HepG2 (cell line): ENCODE results near the gene DCUN1D2. TPM values are rescaled to one million over a fixed set of nuclear protein-coding genes. Genes with fewer than 3 reads are reported as not detected.

Experiments
- ATAC-seq: fragments of 200-7000 bp; cut with Tn5 transposase; 3 replicates; pipeline ENCODE4 v1.9.1; 2020; ENCODE audit warnings: mild to moderate bottlenecking, moderate library complexity
- BruUV-seq: library from RNA; stranded (reverse); fragments of 400-500 nt; replicated peaks from 2 replicates; lab custom pipeline; 2021; lab: Mats Ljungman, UMichigan
- CTCF ChIA-PET: fragments of 300-600 bp; formaldehyde crosslinking; extraction: SDS; loops from one replicate; lab custom pipeline; 2021; ENCODE audit warnings: low total read pairs, inconsistent platforms, low intra/inter-chr PET ratio; lab: Yijun Ruan, JAX
- POLR2A ChIA-PET: fragments of 350-600 bp; sonication (Branson Sonifier 250); formaldehyde crosslinking; loops from one replicate; lab custom pipeline; 2020; ENCODE audit warnings: antibody characterized with exemption, inconsistent platforms; lab: Yijun Ruan, JAX
- DNase-seq: peaks from one replicate; pipeline ENCODE4 v3.0.0-alpha.2; 2015; ENCODE audit warnings: low spot score
- FAIRE-seq: peaks from 3 replicates; lab custom pipeline; 2011; peaks lifted over from hg19 to GRCh38; lab: Jason Lieb, UNC
- H2AFZ ChIP-seq: one replicate; pipeline ENCODE4 v1.6.1; 2011; ENCODE audit warnings: low read length, inconsistent platforms
- H3K27ac ChIP-seq: fragments of 300-600 bp; 3 replicates; pipeline ENCODE4 v1.8.0; 2011; ENCODE audit warnings: mixed run types, mild to moderate bottlenecking, mixed read lengths, low read length, inconsistent platforms; ENCODE audit not compliant: insufficient read depth; ENCODE audit errors: extremely low read length
- H3K27me3 ChIP-seq, 2 experiments: fragments of 200-600 bp in 1 of 2; 2 replicates in 1 of 2; 3 replicates in 1 of 2; pipeline versions ENCODE4 v1.6.0 to v1.8.0; 2011; ENCODE audit warnings: low read length in 2 of 2, mild to moderate bottlenecking in 2 of 2, moderate library complexity in 2 of 2, inconsistent platforms in 1 of 2; ENCODE audit not compliant: insufficient read depth in 2 of 2, control insufficient read depth in 1 of 2
- H3K36me3 ChIP-seq, 2 experiments: fragments of 200-600 bp in 1 of 2; replicated peaks in 1 of 2; 2 replicates in 1 of 2; 3 replicates in 1 of 2; pipeline versions ENCODE4 v1.5.1 to v1.8.0; 2011; ENCODE audit warnings: low read length in 2 of 2, inconsistent platforms in 1 of 2; ENCODE audit not compliant: insufficient read depth in 2 of 2, control insufficient read depth in 1 of 2
- H3K4me1 ChIP-seq: 2 replicates; pipeline ENCODE4 v1.5.1; 2012; ENCODE audit warnings: low read length, inconsistent platforms; ENCODE audit not compliant: insufficient read depth
- H3K4me2 ChIP-seq: 2 replicates; pipeline ENCODE4 v1.6.0; 2011; ENCODE audit warnings: low read depth, low read length, inconsistent platforms
- H3K4me3 ChIP-seq, 3 experiments: fragments of 200-600 bp in 1 of 3; sonication (generic), shearing (Covaris generic) in 1 of 3; replicated peaks in 1 of 3; 2 replicates each; pipeline ENCODE4 v1.5.1; 2011 to 2016; ENCODE audit warnings: low read length in 3 of 3, inconsistent platforms in 2 of 3, low read depth in 2 of 3, mild to moderate bottlenecking in 2 of 3, control low read depth in 1 of 3, mixed read lengths in 1 of 3; ENCODE audit not compliant: insufficient read depth in 1 of 3
- H3K79me2 ChIP-seq: one replicate; pipeline ENCODE4 v1.6.1; 2011; ENCODE audit warnings: low read length, inconsistent platforms; ENCODE audit not compliant: insufficient read depth
- H3K9ac ChIP-seq: 2 replicates; pipeline ENCODE4 v1.6.0; 2011; ENCODE audit warnings: mild to moderate bottlenecking, low read depth, low read length, inconsistent platforms; ENCODE audit not compliant: insufficient read depth
- H3K9me3 ChIP-seq: 2 replicates; pipeline ENCODE4 v1.5.1; 2012; ENCODE audit warnings: mild to moderate bottlenecking, low read length
- H4K20me1 ChIP-seq: 2 replicates; pipeline ENCODE4 v1.6.0; 2011; ENCODE audit warnings: inconsistent platforms, mild to moderate bottlenecking, low read length, moderate library complexity; ENCODE audit not compliant: insufficient read depth
- CREM ChIP-seq, 2 experiments: sonication (generic) in 1 of 2; formaldehyde crosslinking in 1 of 2; IDR thresholded peaks; 2 replicates each; pipeline versions ENCODE4 v1.4.0 to v1.6.1; 2016 to 2020; ENCODE audit warnings: antibody characterized with exemption in 1 of 2, mild to moderate bottlenecking in 1 of 2, missing genetic modification reagents in 1 of 2
- ERF ChIP-seq: IDR thresholded peaks from 2 replicates; pipeline ENCODE4 v1.6.1; 2018; ENCODE audit warnings: missing biosample characterization, missing genetic modification reagents
- HNF4A ChIP-seq: sonication (generic); formaldehyde crosslinking; IDR thresholded peaks from 2 replicates; pipeline ENCODE4 v1.4.0; 2020; ENCODE audit warnings: missing genetic modification reagents
- HOXA3 ChIP-seq: sonication (generic); formaldehyde crosslinking; IDR thresholded peaks from 2 replicates; pipeline ENCODE4 v1.5.0; 2020; ENCODE audit warnings: missing genetic modification reagents
- KLF11 ChIP-seq: IDR thresholded peaks from 2 replicates; pipeline ENCODE4 v1.6.1; 2016; ENCODE audit warnings: missing compliant biosample characterization
- MAFF ChIP-seq: IDR thresholded peaks from 2 replicates; pipeline ENCODE4 v1.6.1; 2011; ENCODE audit warnings: low read depth, low read length, improper control_type of control experiment
- NR2C2 ChIP-seq: sonication (generic); formaldehyde crosslinking; IDR thresholded peaks from 2 replicates; pipeline ENCODE4 v1.4.0; 2020; ENCODE audit warnings: missing genetic modification reagents, mild to moderate bottlenecking, moderate library complexity, borderline replicate concordance
- SP5 ChIP-seq: IDR thresholded peaks from 2 replicates; pipeline ENCODE4 v1.6.1; 2016; ENCODE audit warnings: low read depth, borderline replicate concordance
- USF2 ChIP-seq, 2 experiments: sonication (generic) in 1 of 2; formaldehyde crosslinking in 1 of 2; IDR thresholded peaks; 2 replicates each; pipeline versions ENCODE4 v1.5.1 to v1.6.1; 2011 to 2020; ENCODE audit warnings: borderline replicate concordance in 1 of 2, low read depth in 1 of 2, low read length in 1 of 2, mild to moderate bottlenecking in 1 of 2, missing genetic modification reagents in 1 of 2, moderate library complexity in 1 of 2
- ZMAT3 ChIP-seq: sonication (generic); formaldehyde crosslinking; conservative IDR thresholded peaks from 2 replicates; pipeline ENCODE4 v1.7.0; 2021; ENCODE audit warnings: missing genetic modification reagents
- ZNF234 ChIP-seq: sonication (generic); formaldehyde crosslinking; conservative IDR thresholded peaks from 2 replicates; pipeline ENCODE4 v1.5.1; 2020; ENCODE audit warnings: mild to moderate bottlenecking, missing genetic modification reagents
- ZNF414 ChIP-seq: sonication (generic); formaldehyde crosslinking; IDR thresholded peaks from 2 replicates; pipeline ENCODE4 v1.5.0; 2020; ENCODE audit warnings: missing genetic modification reagents
- WGBS: methylation state at CpG from one replicate; pipeline ENCODE4 v1.1.6; 2017; ENCODE audit warnings: low lambda C conversion rate; 5-methylcytosine and 5-hydroxymethylcytosine counted together
- in situ Hi-C: cut with HindIII; loops from 2 replicates; pipeline ENCODE4 v1.10.0; 2017; ENCODE audit warnings: low pct_unique_long_range_greater_than_20kb; ENCODE audit not compliant: extremely low pct_ligation_motif_present
- intact Hi-C: fragments of 100-400 bp; cut with micrococcal nuclease; formaldehyde crosslinking; loops from one replicate; pipeline ENCODE4 v1.10.0; 2022; ENCODE audit not compliant: unreplicated experiment
- polyA plus RNA-seq, 8 experiments: library from polyadenylated mRNA; depleted of rRNA in 3 of 8; stranded (reverse) in 7 of 8; unstranded in 1 of 8; fragments of >200 nt; fragmentation: Illumina TruSeq in 4 of 8; extraction: Trizol in 4 of 8; gene quantifications; 2 replicates each; pipeline versions ENCODE4 v1.2.1 to v1.2.3, GENCODE V29; 2011 to 2016; ENCODE audit warnings: low read depth in 4 of 8, missing spikeins in 1 of 8, mixed read lengths in 1 of 8; ENCODE audit not compliant: insufficient read depth in 1 of 8
- total RNA-seq, 5 experiments: library from RNA; depleted of rRNA; stranded (reverse); fragments of >200 nt; fragmentation: Illumina TruSeq; extraction: Trizol; gene quantifications; 2 replicates each; pipeline ENCODE4 v1.2.3, GENCODE V29; 2016; ENCODE audit warnings: low read depth in 1 of 5

DCUN1D2 gene
- total and polyA plus RNA-seq, 2 of the 13 experiments (the other 11 are each of a cell fraction or from before 2014, with no cell fraction given): 9.1 to 9.6 TPM

- WGBS: 97% methylated on average over 22 of the region's 22 CpGs
- no peaks in the 10 kb centered on the region for H4K20me1 ChIP-seq
- no peak overlapping the region for H2AFZ ChIP-seq
- no peak overlapping the region for H3K4me2 ChIP-seq
- H3K79me2 ChIP-seq: no peaks in the 10 kb centered on the region
- peaks cover 3 to 12% of the 10 kb centered on the region in 2 experiments for H3K36me3 ChIP-seq
- H3K4me1 ChIP-seq: no peaks in the 10 kb centered on the region; the same call in 1 of the 2 replicates
- ChIA-PET CTCF (no interaction called here), POLR2A (no interaction called here)
- TF ChIP-seq ERF (no peak), ZMAT3 (CRISPR knock-in tag) (no peak), MAFF (no peak)
- H3K4me3 ChIP-seq: no peak overlapping the region
- intact Hi-C loops (no loop called here), in situ Hi-C loops (no loop called here)
- no peaks in the 10 kb centered on the region for H3K27me3 ChIP-seq
- FAIRE-seq (no peak), DNase-seq (no peak), ATAC-seq (no peak)
- H3K27ac ChIP-seq: no peak overlapping the region
- H3K9ac ChIP-seq: no peak overlapping the region
- no TSS peak for BruUV-seq
- H3K9me3 ChIP-seq: no peaks in the 10 kb centered on the region
Observed at GRCh38 chr13:113468472-113469201, 21.9 kb downstream of the DCUN1D2 start.

DNA sequence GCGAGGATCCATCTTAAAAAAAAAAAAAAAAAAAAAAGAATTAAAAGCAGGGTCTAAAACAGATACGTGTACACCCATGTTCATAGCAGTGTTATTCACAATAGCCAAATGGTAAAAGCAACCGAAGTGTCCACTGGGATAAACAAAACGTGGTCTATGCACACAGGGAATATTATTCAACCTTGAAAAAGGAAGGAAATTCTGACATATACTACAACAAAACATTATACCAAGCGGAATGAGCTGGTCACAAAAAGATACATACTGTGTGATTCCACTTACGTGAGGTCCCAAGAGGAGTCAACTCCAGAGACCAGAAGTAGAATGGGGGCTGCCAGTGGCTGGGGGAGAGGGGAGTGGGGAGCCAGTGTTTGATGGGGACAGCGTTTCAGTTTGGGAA lies 22.5 kb downstream of the DCUN1D2 start:
- no peaks in the 10 kb centered on the region for H4K20me1 ChIP-seq
- POLR2A ChIA-PET: no interaction called here
- ATAC-seq: no peak
- no peak for FAIRE-seq
- no TSS peak for BruUV-seq
- no peaks in the 10 kb centered on the region for H3K79me2 ChIP-seq
- no peak overlapping the region for H2AFZ ChIP-seq
- in situ Hi-C loops (no loop called here), intact Hi-C loops (no loop called here)
- no peaks in the 10 kb centered on the region; the same call in 1 of the 2 replicates for H3K4me1 ChIP-seq
- no peak for DNase-seq
- TF ChIP-seq USF2 (IDR thresholded peaks at IDR 0.05; ENCODE audit: low read depth, low read length) (no peak), USF2 (CRISPR knock-in tag; IDR thresholded peaks at IDR 0.05; ENCODE audit: borderline replicate concordance) (no peak), CREM (IDR thresholded peaks at IDR 0.05) (no peak), CREM (CRISPR knock-in tag; IDR thresholded peaks at IDR 0.05) (no peak), HNF4A (CRISPR knock-in tag) (no peak), KLF11 (CRISPR knock-in tag) (no peak), ZNF414 (no peak), NR2C2 (CRISPR knock-in tag) (no peak), ZNF234 (CRISPR knock-in tag) (no peak), SP5 (CRISPR knock-in tag) (no peak), HOXA3 (CRISPR knock-in tag) (no peak)
- no peaks in the 10 kb centered on the region for H3K9me3 ChIP-seq
- H3K36me3 ChIP-seq: peaks cover 2 to 14% of the 10 kb centered on the region in 2 experiments; a peak in 4 of 5 replicates
- no peaks in the 10 kb centered on the region for H3K27me3 ChIP-seq
- CTCF ChIA-PET: no interaction called here
- no peak overlapping the region for H3K4me3 ChIP-seq
- H3K9ac ChIP-seq: no peak overlapping the region
- H3K4me2 ChIP-seq: no peak overlapping the region
- WGBS: 96% methylated on average over 7 of the region's 7 CpGs
- no peak overlapping the region for H3K27ac ChIP-seq
